ENCODE measurements around the gene TMEM198.

DNA sequence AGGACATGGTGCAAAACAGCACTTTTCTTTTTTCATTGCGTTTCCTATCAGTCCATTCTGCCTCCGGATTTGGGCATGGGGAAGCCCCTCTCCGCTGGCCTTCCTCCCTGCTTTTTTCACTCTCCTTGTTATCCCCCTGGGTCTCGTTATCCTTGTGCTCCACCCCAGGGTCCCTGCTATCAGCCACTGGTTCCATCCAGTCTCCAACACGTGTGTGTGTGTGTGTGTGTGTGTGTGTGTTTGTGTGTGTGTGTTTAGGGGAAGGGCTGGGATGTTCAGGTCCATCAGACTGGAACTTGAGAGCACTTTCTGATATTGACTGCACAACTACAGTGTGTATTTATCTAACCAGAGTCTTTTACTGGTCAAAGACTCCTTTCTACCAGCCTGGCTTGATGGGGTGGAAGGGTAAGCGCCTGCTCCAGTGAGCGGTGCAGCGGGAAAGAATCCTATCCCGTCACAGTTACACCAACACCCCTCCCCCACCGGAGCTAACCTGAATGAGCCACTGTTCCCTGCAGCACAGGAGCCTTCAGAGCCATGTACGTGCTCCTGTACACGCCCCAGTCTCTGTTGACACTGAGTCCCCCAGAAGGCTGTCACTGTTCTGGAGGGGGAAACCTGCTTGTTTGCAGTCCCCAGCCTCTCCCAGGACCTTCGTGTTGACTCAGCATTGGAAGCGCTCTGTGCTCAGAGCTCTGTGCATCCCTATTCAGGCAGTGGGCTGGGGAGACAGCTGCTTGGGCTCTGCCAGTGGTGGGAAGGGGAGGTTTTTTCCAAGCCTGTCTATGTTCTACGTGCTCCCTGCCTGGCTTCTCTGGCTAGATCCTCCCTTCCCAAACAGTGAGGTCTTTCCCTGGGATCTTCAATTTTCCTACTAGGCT lies 32.9 kb downstream of the TMEM198 start:
- TF ChIP-seq, protein P1, sequence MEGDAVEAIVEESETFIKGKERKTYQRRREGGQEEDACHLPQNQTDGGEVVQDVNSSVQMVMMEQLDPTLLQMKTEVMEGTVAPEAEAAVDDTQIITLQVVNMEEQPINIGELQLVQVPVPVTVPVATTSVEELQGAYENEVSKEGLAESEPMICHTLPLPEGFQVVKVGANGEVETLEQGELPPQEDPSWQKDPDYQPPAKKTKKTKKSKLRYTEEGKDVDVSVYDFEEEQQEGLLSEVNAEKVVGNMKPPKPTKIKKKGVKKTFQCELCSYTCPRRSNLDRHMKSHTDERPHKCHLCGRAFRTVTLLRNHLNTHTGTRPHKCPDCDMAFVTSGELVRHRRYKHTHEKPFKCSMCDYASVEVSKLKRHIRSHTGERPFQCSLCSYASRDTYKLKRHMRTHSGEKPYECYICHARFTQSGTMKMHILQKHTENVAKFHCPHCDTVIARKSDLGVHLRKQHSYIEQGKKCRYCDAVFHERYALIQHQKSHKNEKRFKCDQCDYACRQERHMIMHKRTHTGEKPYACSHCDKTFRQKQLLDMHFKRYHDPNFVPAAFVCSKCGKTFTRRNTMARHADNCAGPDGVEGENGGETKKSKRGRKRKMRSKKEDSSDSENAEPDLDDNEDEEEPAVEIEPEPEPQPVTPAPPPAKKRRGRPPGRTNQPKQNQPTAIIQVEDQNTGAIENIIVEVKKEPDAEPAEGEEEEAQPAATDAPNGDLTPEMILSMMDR (IDR thresholded peaks at IDR 0.05; ENCODE audit: extremely low read depth in 1 of 2, insufficient read depth in 1 of 2, low read depth in 1 of 2, low read length in 2 of 2): no peak
- TF ChIP-seq POLR2AphosphoS5 (IDR thresholded peaks at IDR 0.05; ENCODE audit: insufficient read depth, low read depth, low read length): no peak
- TF ChIP-seq EZH2 (IDR thresholded peaks at IDR 0.05; ENCODE audit: borderline replicate concordance, low read depth, low read length, severe bottlenecking): no peak
- TF ChIP-seq POLR2A (IDR thresholded peaks at IDR 0.05; ENCODE audit: low read depth, low read length): no peak
- TF ChIP-seq JUN (IDR thresholded peaks at IDR 0.05; ENCODE audit: borderline replicate concordance, insufficient read depth, insufficient read length, low read depth): no peak
- no peak for TF ChIP-seq FOS (IDR thresholded peaks at IDR 0.05; ENCODE audit: borderline replicate concordance, insufficient read depth, low read length)
